Dedifferentiated amniotic fluid mesenchymal stem cell (primary cell): ENCODE measurements around the gene KRTAP9-4.
A peak's percentile ranks its signal among the peaks of the same experiment; 100 is the strongest.
"Not testable (repeated sequence)": the region's sequence is repeated elsewhere in the genome, so short reads cannot be mapped to it uniquely, and the experiment has no call there.

Source experiments
- DNase-seq: peaks from one replicate; pipeline ENCODE4 v3.0.0-alpha.2; 2016; ENCODE audit errors: extremely low spot score

Gene KRTAP9-4

GRCh38 chr17:41249637-41250240 is at the start of gene KRTAP9-4:
Gene KRTAP9-4, plus strand, starts transcription at chr17:41249687. Its CDS starts 34 bp downstream, at chr17:41249721.
- DNase-seq, result not testable (repeated sequence)

- DNase-seq, result no peak
Observed at GRCh38 chr17:41211845-41212466, 37.5 kb upstream of the KRTAP9-4 start.

- no peak for DNase-seq
Observed at GRCh38 chr17:41212524-41213169, 36.8 kb upstream of the KRTAP9-4 start.

- no peak for DNase-seq
Observed at GRCh38 chr17:41215681-41216080, 33.8 kb upstream of the KRTAP9-4 start.

- DNase-seq, result peak; percentile 16
Observed at GRCh38 chr17:41223821-41224220, 25.7 kb upstream of the KRTAP9-4 start.

GRCh38 chr17:41226051-41226450 is 23.4 kb upstream of the KRTAP9-4 start:
- no peak for DNase-seq

GRCh38 chr17:41226598-41227095 is 22.8 kb upstream of the KRTAP9-4 start, which contains the start of gene KRTAP9-2:
Gene KRTAP9-2, plus strand, starts transcription at chr17:41226648. Its CDS starts 7 bp downstream, at chr17:41226655.
- DNase-seq, result not testable (repeated sequence)

- DNase-seq, result no peak
Observed at GRCh38 chr17:41230094-41230493, 19.4 kb upstream of the KRTAP9-4 start.

- no peak for DNase-seq
Observed at GRCh38 chr17:41231731-41232130, 17.8 kb upstream of the KRTAP9-4 start.

- not testable (repeated sequence) for DNase-seq
Observed at GRCh38 chr17:41232399-41233105, 16.9 kb upstream of the KRTAP9-4 start, which contains the start of gene KRTAP9-3. Gene KRTAP9-3, plus strand, starts transcription at chr17:41232449. Its CDS starts 53 bp downstream, at chr17:41232502.

- DNase-seq, result not testable (repeated sequence)
Observed at GRCh38 chr17:41237116-41237515, 12.4 kb upstream of the KRTAP9-4 start.

GRCh38 chr17:41237949-41238437 is 11.5 kb upstream of the KRTAP9-4 start, which contains the start of gene KRTAP9-8:
Gene KRTAP9-8, plus strand, starts transcription at chr17:41237999. Its CDS starts 53 bp downstream, at chr17:41238052.
- DNase-seq, result not testable (repeated sequence)

- DNase-seq, result not testable (repeated sequence)
Observed at GRCh38 chr17:41246995-41247787, 2.3 kb upstream of the KRTAP9-4 start.

- DNase-seq, result no peak
Observed at GRCh38 chr17:41251261-41251660, 1.8 kb downstream of the KRTAP9-4 start.

- no peak for DNase-seq
Observed at GRCh38 chr17:41254861-41255260, 5.4 kb downstream of the KRTAP9-4 start.

- not testable (repeated sequence) for DNase-seq
Observed at GRCh38 chr17:41255381-41256290, 6.1 kb downstream of the KRTAP9-4 start, which contains the start of gene KRTAP9-9. Gene KRTAP9-9, plus strand, starts transcription at chr17:41255384.

- no peak for DNase-seq
Observed at GRCh38 chr17:41256291-41256685, 6.8 kb downstream of the KRTAP9-4 start.

GRCh38 chr17:41258406-41258805 is 8.9 kb downstream of the KRTAP9-4 start:
- DNase-seq, result no peak

GRCh38 chr17:41263212-41263611 is 13.7 kb downstream of the KRTAP9-4 start:
- DNase-seq, result no peak

GRCh38 chr17:41264599-41264998 is 15.1 kb downstream of the KRTAP9-4 start:
- DNase-seq, result no peak
